ENCODE data around the gene EIF4G3. TPM values are rescaled to one million over a fixed set of nuclear protein-coding genes. Genes with fewer than 3 reads are reported as not detected.

Gene EIF4G3
- total RNA-seq, 1 donor from 2014 or later: 97.4 TPM

- no peaks in the 10 kb centered on the region for H3K27me3 Mint-ChIP-seq
- H3K9me3 Mint-ChIP-seq (ENCODE audit: low read depth): no peaks in the 10 kb centered on the region
- H3K4me3 Mint-ChIP-seq (ENCODE audit: low read depth): no peak overlapping the region
- H3K27ac Mint-ChIP-seq: no peak overlapping the region
- no peaks in the 10 kb centered on the region for H3K36me3 Mint-ChIP-seq (ENCODE audit: insufficient read depth)
- peaks cover 34% of the 10 kb centered on the region for H3K4me1 Mint-ChIP-seq (ENCODE audit: low read depth)
- no peak for TF ChIP-seq CTCF (IDR thresholded peaks at IDR 0.05; ENCODE audit: unreplicated experiment)
- DNase-seq (ENCODE audit: low spot score, unreplicated experiment): no peak
Observed at GRCh38 chr1:20999525-21000244, 177.0 kb downstream of the EIF4G3 start.

- Mint-ChIP-seq H3K27me3 (no peaks in the 10 kb centered on the region), H3K27ac (no peak overlapping the region), H3K36me3 (ENCODE audit: insufficient read depth) (no peaks in the 10 kb centered on the region), H3K9me3 (ENCODE audit: low read depth) (no peaks in the 10 kb centered on the region), H3K4me1 (ENCODE audit: low read depth) (peaks cover 30% of the 10 kb centered on the region), H3K4me3 (ENCODE audit: low read depth) (no peak overlapping the region)
- TF ChIP-seq CTCF (IDR thresholded peaks at IDR 0.05; ENCODE audit: unreplicated experiment): no peak
- no peak for DNase-seq (ENCODE audit: low spot score, unreplicated experiment)
Observed at GRCh38 chr1:20998826-20999225, 177.9 kb downstream of the EIF4G3 start.

GRCh38 chr1:20997602-20998224 lies 179.0 kb downstream of the EIF4G3 start:
- no peak overlapping the region for H3K27ac Mint-ChIP-seq
- no peaks in the 10 kb centered on the region for H3K27me3 Mint-ChIP-seq
- H3K36me3 Mint-ChIP-seq (ENCODE audit: insufficient read depth): no peaks in the 10 kb centered on the region
- no peaks in the 10 kb centered on the region for H3K9me3 Mint-ChIP-seq (ENCODE audit: low read depth)
- H3K4me1 Mint-ChIP-seq (ENCODE audit: low read depth): peaks cover 27% of the 10 kb centered on the region
- no peak overlapping the region for H3K4me3 Mint-ChIP-seq (ENCODE audit: low read depth)
- no peak for DNase-seq (ENCODE audit: low spot score, unreplicated experiment)
- TF ChIP-seq CTCF (IDR thresholded peaks at IDR 0.05; ENCODE audit: unreplicated experiment): no peak

GRCh38 chr1:20996554-20996953 lies 180.1 kb downstream of the EIF4G3 start:
- Mint-ChIP-seq H3K27me3 (no peaks in the 10 kb centered on the region), H3K27ac (peak overlapping the region; percentile 59), H3K36me3 (ENCODE audit: insufficient read depth) (no peaks in the 10 kb centered on the region), H3K4me3 (ENCODE audit: low read depth) (no peak overlapping the region), H3K9me3 (ENCODE audit: low read depth) (no peaks in the 10 kb centered on the region), H3K4me1 (ENCODE audit: low read depth) (peaks cover 24% of the 10 kb centered on the region)
- TF ChIP-seq CTCF (IDR thresholded peaks at IDR 0.05; ENCODE audit: unreplicated experiment): no peak
- no peak for DNase-seq (ENCODE audit: low spot score, unreplicated experiment)

GRCh38 chr1:20993716-20994575 lies 182.8 kb downstream of the EIF4G3 start:
- H3K36me3 Mint-ChIP-seq (ENCODE audit: insufficient read depth): peaks cover 2% of the 10 kb centered on the region
- no peak overlapping the region for H3K4me3 Mint-ChIP-seq (ENCODE audit: low read depth)
- H3K27me3 Mint-ChIP-seq: no peaks in the 10 kb centered on the region
- peaks cover 21% of the 10 kb centered on the region for H3K4me1 Mint-ChIP-seq (ENCODE audit: low read depth)
- H3K9me3 Mint-ChIP-seq (ENCODE audit: low read depth): no peaks in the 10 kb centered on the region
- no peak for TF ChIP-seq CTCF (IDR thresholded peaks at IDR 0.05; ENCODE audit: unreplicated experiment)
- peak overlapping the region; percentile 16 for H3K27ac Mint-ChIP-seq
- no peak for DNase-seq (ENCODE audit: low spot score, unreplicated experiment)

Data from progenitor cell of endocrine pancreas (in vitro differentiated cells).